Measurements from ENCODE around the gene MAPRE3.

The MAPRE3 gene

GRCh38 chr2:26942543-26943295, 27.7 kb upstream of the MAPRE3 start:
- no peaks in the 10 kb centered on the region for H3K9me3 Mint-ChIP-seq
- H3K4me3 Mint-ChIP-seq = no peak overlapping the region
- H3K4me1 Mint-ChIP-seq = peaks cover 8% of the 10 kb centered on the region
- ATAC-seq (peak; percentile 65), DNase-seq (peak; percentile 61 to 65)
- peaks cover 37% of the 10 kb centered on the region for H3K27me3 Mint-ChIP-seq
- H3K27ac Mint-ChIP-seq = peak overlapping the region in 1 of 2 donors; percentile 49

GRCh38 chr2:26945991-26946750, 24.3 kb upstream of the MAPRE3 start:
- peaks cover 8% of the 10 kb centered on the region for H3K4me1 Mint-ChIP-seq
- H3K4me3 Mint-ChIP-seq = no peak overlapping the region
- DNase-seq (no peak), ATAC-seq (no peak)
- peaks cover 59% of the 10 kb centered on the region for H3K27me3 Mint-ChIP-seq
- H3K9me3 Mint-ChIP-seq = no peaks in the 10 kb centered on the region
- no peak overlapping the region for H3K27ac Mint-ChIP-seq

GRCh38 chr2:26946841-26947784, 23.3 kb upstream of the MAPRE3 start:
- no peak overlapping the region for H3K27ac Mint-ChIP-seq
- peaks cover 59% of the 10 kb centered on the region for H3K27me3 Mint-ChIP-seq
- H3K9me3 Mint-ChIP-seq = no peaks in the 10 kb centered on the region
- ATAC-seq (peak; percentile 18), DNase-seq (no peak)
- no peak overlapping the region for H3K4me3 Mint-ChIP-seq
- H3K4me1 Mint-ChIP-seq = peaks cover 8% of the 10 kb centered on the region

GRCh38 chr2:26948800-26949199, 21.6 kb upstream of the MAPRE3 start:
- no peak for ATAC-seq
- no peak for DNase-seq
- no peaks in the 10 kb centered on the region for H3K9me3 Mint-ChIP-seq
- no peak overlapping the region for H3K4me3 Mint-ChIP-seq
- no peak overlapping the region for H3K27ac Mint-ChIP-seq
- no peaks in the 10 kb centered on the region for H3K4me1 Mint-ChIP-seq
- peaks cover 43% of the 10 kb centered on the region for H3K27me3 Mint-ChIP-seq

GRCh38 chr2:26950246-26950645, 20.2 kb upstream of the MAPRE3 start:
- DNase-seq (no peak), ATAC-seq (no peak)
- H3K27ac Mint-ChIP-seq = no peak overlapping the region
- H3K9me3 Mint-ChIP-seq = no peaks in the 10 kb centered on the region
- H3K27me3 Mint-ChIP-seq = peaks cover 44% of the 10 kb centered on the region
- no peaks in the 10 kb centered on the region for H3K4me1 Mint-ChIP-seq
- no peak overlapping the region for H3K4me3 Mint-ChIP-seq

GRCh38 chr2:26951236-26951635, 19.2 kb upstream of the MAPRE3 start:
- H3K4me3 Mint-ChIP-seq = no peak overlapping the region
- H3K9me3 Mint-ChIP-seq = no peaks in the 10 kb centered on the region
- ATAC-seq (no peak), DNase-seq (no peak)
- no peak overlapping the region for H3K27ac Mint-ChIP-seq
- H3K27me3 Mint-ChIP-seq = peaks cover 48% of the 10 kb centered on the region
- H3K4me1 Mint-ChIP-seq = no peaks in the 10 kb centered on the region

- no peak overlapping the region for H3K4me3 Mint-ChIP-seq
- peaks cover 60% of the 10 kb centered on the region for H3K27me3 Mint-ChIP-seq
- DNase-seq (no peak), ATAC-seq (no peak)
- H3K9me3 Mint-ChIP-seq = no peaks in the 10 kb centered on the region
- H3K27ac Mint-ChIP-seq = no peak overlapping the region
- H3K4me1 Mint-ChIP-seq = no peaks in the 10 kb centered on the region
Measured at GRCh38 chr2:26952374-26952773, 18.1 kb upstream of the MAPRE3 start.

GRCh38 chr2:26954135-26954534, 16.3 kb upstream of the MAPRE3 start:
- ATAC-seq = no peak
- H3K27ac Mint-ChIP-seq = no peak overlapping the region
- H3K27me3 Mint-ChIP-seq = peaks cover 59% of the 10 kb centered on the region
- H3K4me1 Mint-ChIP-seq = no peaks in the 10 kb centered on the region
- no peaks in the 10 kb centered on the region for H3K9me3 Mint-ChIP-seq
- DNase-seq = no peak
- no peak overlapping the region for H3K4me3 Mint-ChIP-seq

- Mint-ChIP-seq H3K4me3 (no peak overlapping the region), H3K27ac (no peak overlapping the region), H3K27me3 (peaks cover 74% of the 10 kb centered on the region), H3K4me1 (peaks cover 4% of the 10 kb centered on the region), H3K9me3 (no peaks in the 10 kb centered on the region)
- ATAC-seq (no peak), DNase-seq (no peak)
Measured at GRCh38 chr2:26957041-26957440, 13.4 kb upstream of the MAPRE3 start.

- peaks cover 4% of the 10 kb centered on the region for H3K4me1 Mint-ChIP-seq
- H3K27ac Mint-ChIP-seq = no peak overlapping the region
- DNase-seq (no peak), ATAC-seq (no peak)
- H3K27me3 Mint-ChIP-seq = peaks cover 74% of the 10 kb centered on the region
- H3K4me3 Mint-ChIP-seq = no peak overlapping the region
- H3K9me3 Mint-ChIP-seq = no peaks in the 10 kb centered on the region
Measured at GRCh38 chr2:26957534-26957933, 12.9 kb upstream of the MAPRE3 start.

- DNase-seq (no peak), ATAC-seq (no peak)
- Mint-ChIP-seq H3K4me1 (peaks cover 4% of the 10 kb centered on the region), H3K4me3 (no peak overlapping the region), H3K27ac (no peak overlapping the region), H3K9me3 (no peaks in the 10 kb centered on the region), H3K27me3 (peaks cover 68% of the 10 kb centered on the region)
Measured at GRCh38 chr2:26959331-26959730, 11.1 kb upstream of the MAPRE3 start.

- ATAC-seq = no peak
- Mint-ChIP-seq H3K4me3 (no peak overlapping the region), H3K27ac (no peak overlapping the region), H3K9me3 (no peaks in the 10 kb centered on the region), H3K27me3 (peaks cover 45% of the 10 kb centered on the region), H3K4me1 (peaks cover 16% of the 10 kb centered on the region)
- DNase-seq = no peak
Measured at GRCh38 chr2:26964446-26965130, 5.8 kb upstream of the MAPRE3 start.

- ATAC-seq = no peak
Measured at GRCh38 chr2:26968001-26968400, 2.4 kb upstream of the MAPRE3 start.

GRCh38 chr2:26969077-26969844, 1.2 kb upstream of the MAPRE3 start:
- Mint-ChIP-seq H3K4me3 (peak overlapping the region; percentile 66 to 81), H3K9me3 (no peaks in the 10 kb centered on the region), H3K27me3 (peaks cover 25% of the 10 kb centered on the region), H3K27ac (no peak overlapping the region), H3K4me1 (peaks cover 27% of the 10 kb centered on the region)
- no peak for ATAC-seq
- no peak for DNase-seq

More at GRCh38 chr2:26968001-26968400, 2.4 kb upstream of the MAPRE3 start:
- DNase-seq = no peak
- Mint-ChIP-seq H3K4me1 (peaks cover 27% of the 10 kb centered on the region), H3K27me3 (peaks cover 25% of the 10 kb centered on the region), H3K4me3 (no peak overlapping the region), H3K27ac (no peak overlapping the region), H3K9me3 (no peaks in the 10 kb centered on the region)

All from stimulated activated naive CD8-positive, alpha-beta T cell treated with anti-CD3 and anti-CD28 coated beads, Interleukin-15, amount 100 ng/mL, for 72 hours (primary cell).